GM12878 (cell line): ENCODE data around the gene DRAP1. TPM values are rescaled to one million over a fixed set of nuclear protein-coding genes. Genes with fewer than 3 reads are reported as not detected.

ENCODE experiments used
- ATAC-seq: fragments of 200-7000 bp; cut with Tn5 transposase; 3 replicates; pipeline ENCODE4 v1.9.1; 2020; ENCODE audit warnings: mild to moderate bottlenecking, moderate library complexity
- BruUV-seq: library from RNA; stranded (reverse); fragments of 400-500 nt; replicated peaks from 2 replicates; lab custom pipeline; 2021; lab: Mats Ljungman, UMichigan
- CTCF ChIA-PET: fragments of 300-600 bp; sonication (Branson Sonifier 250); formaldehyde crosslinking; extraction: SDS; loops from one replicate; lab custom pipeline; 2021; ENCODE audit warnings: inconsistent platforms; lab: Yijun Ruan, JAX
- POLR2A ChIA-PET: fragments of 350-600 bp; formaldehyde crosslinking; extraction: SDS; loops from one replicate; lab custom pipeline; 2021; ENCODE audit warnings: inconsistent platforms; lab: Charles Lee
- RAD21 ChIA-PET: fragments of 300-600 bp; sonication (Branson Sonifier 250); formaldehyde crosslinking; loops from one replicate; lab custom pipeline; 2023; ENCODE audit warnings: antibody characterized with exemption; ENCODE audit not compliant: unreplicated experiment; lab: Charles Lee
- SMC1A ChIA-PET: fragments of 300-600 bp; sonication (Branson Sonifier 250); formaldehyde crosslinking; loops from one replicate; lab custom pipeline; 2023; ENCODE audit not compliant: unreplicated experiment, uncharacterized antibody; lab: Charles Lee
- DNase-seq: peaks from one replicate; pipeline ENCODE4 v3.0.0-alpha.2; 2011; ENCODE audit warnings: low read depth, low spot score
- FAIRE-seq: peaks from 3 replicates; lab custom pipeline; 2011; peaks lifted over from hg19 to GRCh38; lab: Jason Lieb, UNC
- H2AFZ ChIP-seq: 2 replicates; pipeline ENCODE4 v1.6.0; 2011; ENCODE audit warnings: low read depth, low read length, control low read depth; ENCODE audit not compliant: control insufficient read depth
- H3K27ac ChIP-seq: 2 replicates; pipeline ENCODE4 v1.5.1; 2011; ENCODE audit warnings: control low read depth; ENCODE audit not compliant: control insufficient read depth, insufficient read depth
- H3K27me3 ChIP-seq, 2 experiments: replicated peaks in 1 of 2; 2 replicates each; pipeline versions ENCODE4 v1.6.0 to v1.6.1; 2011; ENCODE audit warnings: low read length in 1 of 2; ENCODE audit not compliant: control insufficient read depth in 2 of 2, insufficient read depth in 2 of 2
- H3K36me3 ChIP-seq, 2 experiments: 2 replicates each; pipeline ENCODE4 v1.5.1; 2011; ENCODE audit warnings: low read length in 1 of 2; ENCODE audit not compliant: control insufficient read depth in 2 of 2, insufficient read depth in 2 of 2
- H3K4me1 ChIP-seq: 2 replicates; pipeline ENCODE4 v1.6.1; 2011; ENCODE audit warnings: mild to moderate bottlenecking, low read length, moderate library complexity, mixed read lengths; ENCODE audit not compliant: control insufficient read depth, insufficient read depth
- H3K4me2 ChIP-seq: 2 replicates; pipeline ENCODE4 v1.6.0; 2011; ENCODE audit warnings: control low read depth; ENCODE audit not compliant: control insufficient read depth, insufficient read depth
- H3K4me3 ChIP-seq: fragments of 200-600 bp; sonication (generic); 2 replicates; pipeline ENCODE4 v1.5.1; 2016
- H3K79me2 ChIP-seq: 2 replicates; pipeline ENCODE4 v1.6.0; 2011; ENCODE audit warnings: low read length; ENCODE audit not compliant: control insufficient read depth, insufficient read depth
- H3K9ac ChIP-seq: 2 replicates; pipeline ENCODE4 v1.8.0; 2011; ENCODE audit warnings: low read length, control low read depth, mixed read lengths; ENCODE audit not compliant: control insufficient read depth, insufficient read depth
- H3K9me3 ChIP-seq: replicated peaks from 3 replicates; pipeline ENCODE4 v1.5.1; 2011; ENCODE audit warnings: mild to moderate bottlenecking, low read length; ENCODE audit not compliant: control insufficient read depth, insufficient read depth
- H4K20me1 ChIP-seq: 2 replicates; pipeline ENCODE4 v1.6.0; 2011; ENCODE audit not compliant: control insufficient read depth, insufficient read depth
- CHD2 ChIP-seq: IDR thresholded peaks from 2 replicates; pipeline ENCODE4 v1.6.1; 2011; ENCODE audit warnings: low read depth, low read length, improper control_type of control experiment, borderline replicate concordance
- CHD4 ChIP-seq: fragments of 200-600 bp; sonication (generic); IDR thresholded peaks from 2 replicates; pipeline ENCODE4 v1.6.1; 2016; ENCODE audit warnings: mild to moderate bottlenecking
- EP300 ChIP-seq, 2 experiments: fragments of 150-350 bp in 1 of 2; IDR thresholded peaks; 2 replicates each; pipeline ENCODE4 v1.6.1; 2011 to 2012; ENCODE audit warnings: low read depth in 2 of 2, low read length in 2 of 2, borderline replicate concordance in 1 of 2, improper control_type of control experiment in 1 of 2, inconsistent platforms in 1 of 2; ENCODE audit not compliant: control insufficient read depth in 1 of 2
- MEF2A ChIP-seq: IDR thresholded peaks from 2 replicates; pipeline ENCODE4 v1.6.1; 2011; ENCODE audit warnings: low read depth, mild to moderate bottlenecking, low read length, moderate library complexity; ENCODE audit not compliant: insufficient read depth
- NFXL1 ChIP-seq: fragments of 450-650 bp; IDR thresholded peaks from 2 replicates; pipeline ENCODE4 v1.6.1; 2017; ENCODE audit warnings: antibody characterized with exemption, mild to moderate bottlenecking, borderline replicate concordance
- NFYA ChIP-seq: IDR thresholded peaks from 2 replicates; pipeline ENCODE4 v1.6.1; 2011; ENCODE audit warnings: low read depth, mild to moderate bottlenecking, low read length, improper control_type of control experiment, borderline replicate concordance
- NR2C1 ChIP-seq: fragments of 450-650 bp; IDR thresholded peaks from 2 replicates; pipeline ENCODE4 v1.6.1; 2017; ENCODE audit warnings: antibody characterized with exemption, mild to moderate bottlenecking, moderate library complexity
- POLR2AphosphoS2 ChIP-seq: IDR thresholded peaks from 2 replicates; pipeline ENCODE4 v1.6.1; 2011; ENCODE audit warnings: low read depth, mild to moderate bottlenecking, low read length, improper control_type of control experiment, moderate library complexity
- RB1 ChIP-seq: fragments of 450-650 bp; formaldehyde crosslinking; IDR thresholded peaks from 2 replicates; pipeline ENCODE4 v1.6.1; 2017; ENCODE audit warnings: mild to moderate bottlenecking, borderline replicate concordance
- RUNX3 ChIP-seq: IDR thresholded peaks from 2 replicates; pipeline ENCODE4 v1.6.1; 2012; ENCODE audit warnings: low read length, inconsistent platforms
- SIX5 ChIP-seq: IDR thresholded peaks from 2 replicates; pipeline ENCODE4 v1.6.1; 2011; ENCODE audit warnings: mild to moderate bottlenecking, low read depth, low read length, moderate library complexity; ENCODE audit not compliant: severe bottlenecking
- SMAD5 ChIP-seq: IDR thresholded peaks from 2 replicates; pipeline ENCODE4 v1.6.1; 2016; ENCODE audit warnings: antibody characterized with exemption, low read depth
- ZBED1 ChIP-seq: IDR thresholded peaks from 2 replicates; pipeline ENCODE4 v1.6.1; 2016; ENCODE audit warnings: borderline replicate concordance
- WGBS: methylation state at CpG from one replicate; pipeline ENCODE4 v1.1.6; 2016; ENCODE audit warnings: low lambda C conversion rate; ENCODE audit not compliant: insufficient replicate concordance, insufficient coverage; ENCODE audit errors: missing lambda C conversion rate; 5-methylcytosine and 5-hydroxymethylcytosine counted together
- in situ Hi-C: fragments of 300-500 bp; cut with MboI; formaldehyde crosslinking; loops from 9 replicates; pipeline ENCODE4 v1.14.3; 2018; ENCODE audit warnings: mixed read lengths
- intact Hi-C: fragments of 100-400 bp; cut with micrococcal nuclease; formaldehyde crosslinking; loops from one replicate; pipeline ENCODE4 v1.14.2; 2022; ENCODE audit not compliant: unreplicated experiment
- polyA plus RNA-seq, 11 experiments: library from polyadenylated mRNA; depleted of rRNA in 4 of 11; unstranded in 6 of 11; stranded (reverse) in 5 of 11; fragments of >200 nt; fragmentation: Nextera tagmentation in 4 of 11; fragmentation: Illumina TruSeq in 1 of 11; extraction: Ambion mirVana in 4 of 11; extraction: Trizol in 1 of 11; gene quantifications; 1 replicate in 1 of 11; 2 replicates in 10 of 11; pipeline versions ENCODE4 v1.2.1 to v1.2.3, GENCODE V29; 2011 to 2016; ENCODE audit warnings: inconsistent platforms in 2 of 11, missing spikeins in 2 of 11, low read depth in 1 of 11
- total RNA-seq, 4 experiments: library from RNA; depleted of rRNA in 3 of 4; stranded (reverse); fragments of >200 nt in 3 of 4; fragmentation: Illumina TruSeq in 1 of 4; extraction: Trizol in 1 of 4; gene quantifications; 2 replicates each; pipeline versions ENCODE4 v1.2.1 to v1.2.3, GENCODE V29; 2013 to 2021
- TF ChIP-seq, protein P1 (sequence below): fragments of 150-350 bp; IDR thresholded peaks from 2 replicates; pipeline ENCODE4 v1.6.1; 2014; ENCODE audit warnings: mild to moderate bottlenecking, low read depth, low read length
- TF ChIP-seq, protein P2 (sequence below): fragments of 450-650 bp; conservative IDR thresholded peaks from 2 replicates; pipeline ENCODE4 v1.6.1; 2017; ENCODE audit warnings: mild to moderate bottlenecking, moderate library complexity
- TF ChIP-seq, protein P3 (sequence below): IDR thresholded peaks from 2 replicates; pipeline ENCODE4 v1.6.1; 2011; ENCODE audit warnings: mild to moderate bottlenecking, low read depth, low read length, moderate library complexity; ENCODE audit not compliant: insufficient replicate concordance

The DRAP1 gene
- total and polyA plus RNA-seq, 10 of the 15 experiments (the other 5 are each of a cell fraction or from before 2014, with no cell fraction given), result 9.4 to 163 (median 114) TPM

DNA sequence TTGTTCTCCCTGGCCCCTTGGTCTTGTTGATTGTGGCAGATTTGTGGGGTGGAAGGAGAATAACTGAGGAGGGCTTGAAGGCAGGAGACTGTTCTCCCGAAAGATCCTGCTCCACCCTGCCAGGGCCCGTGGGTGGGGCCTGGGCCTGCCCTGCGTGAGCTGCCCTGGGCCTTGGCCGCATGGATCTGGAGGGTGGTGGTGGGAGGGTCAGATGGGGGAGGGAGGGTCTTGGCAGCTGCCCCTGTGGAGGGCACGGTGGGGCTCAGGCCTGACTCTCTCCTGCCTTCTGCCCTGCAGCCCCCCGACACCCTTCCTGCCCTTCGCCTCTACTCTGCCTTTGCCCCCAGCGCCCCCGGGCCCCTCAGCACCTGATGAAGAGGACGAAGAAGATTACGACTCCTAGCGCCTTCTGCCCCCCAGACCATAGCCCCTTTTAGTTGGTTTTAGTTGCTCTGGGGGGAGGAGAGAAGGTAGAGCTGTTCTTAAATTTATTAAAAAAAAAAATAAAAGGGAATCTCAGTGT lies 1.9 kb downstream of the DRAP1 start (continued):
- TF ChIP-seq MEF2A, result no peak
- TF ChIP-seq CHD4, result no peak
- no peak for TF ChIP-seq SMAD5
- no peak for TF ChIP-seq NFYA
- no peak for TF ChIP-seq RB1
- TF ChIP-seq, all 136 proteins: peak for 0

DNA sequence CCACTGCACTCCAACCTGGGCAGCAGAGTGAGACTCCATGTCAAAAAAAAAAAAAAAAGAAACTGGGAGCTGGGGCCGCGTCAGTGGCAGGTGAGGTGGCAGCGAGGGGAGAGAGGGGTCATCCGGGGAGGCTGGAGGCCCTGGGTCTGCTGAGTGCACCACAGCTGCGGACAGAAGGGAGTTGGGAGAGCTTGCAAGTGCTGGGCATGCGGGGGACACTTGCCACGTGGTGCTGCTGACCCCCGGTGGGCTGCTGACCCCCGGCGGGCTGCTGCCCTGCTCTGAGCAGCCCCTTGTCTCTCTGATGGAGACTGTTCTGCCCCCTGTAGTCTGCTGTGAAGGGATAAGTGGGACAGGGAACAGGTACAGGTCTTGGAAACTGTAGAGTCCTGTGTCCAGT lies 2.6 kb downstream of the DRAP1 start:
- ChIA-PET SMC1A (no interaction called here), CTCF (interaction anchor here (0.7 to 1.4 kb wide), 3 partner anchors 37 to 217 kb away, joined by 4 to 10 read pairs (median 5); partner anchors contain the start of gene MUS81), RAD21 (no interaction called here), POLR2A (interaction anchor here (0.6 to 0.9 kb wide), 3 partner anchors 31 to 40 kb away, joined by 3 read pairs; partner anchors contain the start of gene CCDC85B)
- Histone ChIP-seq H3K9ac (no peak overlapping the region), H3K27ac (no peak overlapping the region), H3K4me2 (no peak overlapping the region), H3K4me1 (peaks cover 19% of the 10 kb centered on the region), H3K36me3 (peaks cover 0 to 2% of the 10 kb centered on the region in 2 experiments; a peak in 2 of 4 replicates), H2AFZ (no peak overlapping the region), H3K4me3 (no peak overlapping the region), H3K79me2 (peaks cover 33% of the 10 kb centered on the region), H3K27me3 (no peaks in the 10 kb centered on the region), H3K9me3 (no peaks in the 10 kb centered on the region), H4K20me1 (no peaks in the 10 kb centered on the region)
- 99% methylated on average over 9 of the region's 10 CpGs for WGBS
- no TSS peak for BruUV-seq
- FAIRE-seq, result no peak
- in situ Hi-C loops, result no loop called here
- intact Hi-C loops, result no loop called here
- no peak for ATAC-seq
- no peak for DNase-seq
- TF ChIP-seq NFXL1 (no peak), SIX5 (no peak), NR2C1 (no peak), ZBED1 (no peak), POLR2AphosphoS2 (no peak), RUNX3 (no peak), EP300 (IDR thresholded peaks at IDR 0.05; ENCODE audit: borderline replicate concordance in 1 of 2, control insufficient read depth in 1 of 2, low read depth in 2 of 2, low read length in 2 of 2) (no peak), CHD2 (no peak)
- TF ChIP-seq, protein P1, sequence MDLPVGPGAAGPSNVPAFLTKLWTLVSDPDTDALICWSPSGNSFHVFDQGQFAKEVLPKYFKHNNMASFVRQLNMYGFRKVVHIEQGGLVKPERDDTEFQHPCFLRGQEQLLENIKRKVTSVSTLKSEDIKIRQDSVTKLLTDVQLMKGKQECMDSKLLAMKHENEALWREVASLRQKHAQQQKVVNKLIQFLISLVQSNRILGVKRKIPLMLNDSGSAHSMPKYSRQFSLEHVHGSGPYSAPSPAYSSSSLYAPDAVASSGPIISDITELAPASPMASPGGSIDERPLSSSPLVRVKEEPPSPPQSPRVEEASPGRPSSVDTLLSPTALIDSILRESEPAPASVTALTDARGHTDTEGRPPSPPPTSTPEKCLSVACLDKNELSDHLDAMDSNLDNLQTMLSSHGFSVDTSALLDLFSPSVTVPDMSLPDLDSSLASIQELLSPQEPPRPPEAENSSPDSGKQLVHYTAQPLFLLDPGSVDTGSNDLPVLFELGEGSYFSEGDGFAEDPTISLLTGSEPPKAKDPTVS, result no peak
- TF ChIP-seq, protein P2, sequence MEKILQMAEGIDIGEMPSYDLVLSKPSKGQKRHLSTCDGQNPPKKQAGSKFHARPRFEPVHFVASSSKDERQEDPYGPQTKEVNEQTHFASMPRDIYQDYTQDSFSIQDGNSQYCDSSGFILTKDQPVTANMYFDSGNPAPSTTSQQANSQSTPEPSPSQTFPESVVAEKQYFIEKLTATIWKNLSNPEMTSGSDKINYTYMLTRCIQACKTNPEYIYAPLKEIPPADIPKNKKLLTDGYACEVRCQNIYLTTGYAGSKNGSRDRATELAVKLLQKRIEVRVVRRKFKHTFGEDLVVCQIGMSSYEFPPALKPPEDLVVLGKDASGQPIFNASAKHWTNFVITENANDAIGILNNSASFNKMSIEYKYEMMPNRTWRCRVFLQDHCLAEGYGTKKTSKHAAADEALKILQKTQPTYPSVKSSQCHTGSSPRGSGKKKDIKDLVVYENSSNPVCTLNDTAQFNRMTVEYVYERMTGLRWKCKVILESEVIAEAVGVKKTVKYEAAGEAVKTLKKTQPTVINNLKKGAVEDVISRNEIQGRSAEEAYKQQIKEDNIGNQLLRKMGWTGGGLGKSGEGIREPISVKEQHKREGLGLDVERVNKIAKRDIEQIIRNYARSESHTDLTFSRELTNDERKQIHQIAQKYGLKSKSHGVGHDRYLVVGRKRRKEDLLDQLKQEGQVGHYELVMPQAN, result no peak
- TF ChIP-seq, protein P3, sequence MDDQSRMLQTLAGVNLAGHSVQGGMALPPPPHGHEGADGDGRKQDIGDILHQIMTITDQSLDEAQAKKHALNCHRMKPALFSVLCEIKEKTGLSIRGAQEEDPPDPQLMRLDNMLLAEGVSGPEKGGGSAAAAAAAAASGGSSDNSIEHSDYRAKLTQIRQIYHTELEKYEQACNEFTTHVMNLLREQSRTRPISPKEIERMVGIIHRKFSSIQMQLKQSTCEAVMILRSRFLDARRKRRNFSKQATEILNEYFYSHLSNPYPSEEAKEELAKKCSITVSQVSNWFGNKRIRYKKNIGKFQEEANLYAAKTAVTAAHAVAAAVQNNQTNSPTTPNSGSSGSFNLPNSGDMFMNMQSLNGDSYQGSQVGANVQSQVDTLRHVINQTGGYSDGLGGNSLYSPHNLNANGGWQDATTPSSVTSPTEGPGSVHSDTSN, result no peak
